HG03095 (cell line): Measurements from ENCODE around the gene ELFN1.

Experiments used
- ATAC-seq: cut with Tn5 transposase; IDR thresholded peaks from one replicate; pipeline ENCODE4 v1.9.1; 2021; ENCODE audit warnings: moderate library complexity; ENCODE audit not compliant: unreplicated experiment

ELFN1 gene

GRCh38 chr7:1723254-1723653 is 53.2 kb downstream of the ELFN1 start:
- no peak for ATAC-seq

GRCh38 chr7:1724118-1724910 is 54.2 kb downstream of the ELFN1 start:
- no peak for ATAC-seq

- no peak for ATAC-seq
Observed at GRCh38 chr7:1725199-1725690, 55.2 kb downstream of the ELFN1 start.

GRCh38 chr7:1725766-1726630 is 55.9 kb downstream of the ELFN1 start:
- ATAC-seq: no peak

GRCh38 chr7:1727079-1727478 is 57.0 kb downstream of the ELFN1 start:
- no peak for ATAC-seq

GRCh38 chr7:1727812-1728570 is 57.9 kb downstream of the ELFN1 start:
- no peak for ATAC-seq

- no peak for ATAC-seq
Observed at GRCh38 chr7:1729183-1729582, 59.1 kb downstream of the ELFN1 start.

- no peak for ATAC-seq
Observed at GRCh38 chr7:1729773-1730172, 59.7 kb downstream of the ELFN1 start.

GRCh38 chr7:1732072-1732471 is 62.0 kb downstream of the ELFN1 start:
- ATAC-seq: no peak

- no peak for ATAC-seq
Observed at GRCh38 chr7:1732645-1733044, 62.6 kb downstream of the ELFN1 start.

GRCh38 chr7:1733206-1733907 is 63.3 kb downstream of the ELFN1 start:
- ATAC-seq: no peak

GRCh38 chr7:1733908-1734730 is 64.0 kb downstream of the ELFN1 start:
- no peak for ATAC-seq

- no peak for ATAC-seq
Observed at GRCh38 chr7:1735262-1735661, 65.2 kb downstream of the ELFN1 start.

- no peak for ATAC-seq
Observed at GRCh38 chr7:1735806-1736483, 65.9 kb downstream of the ELFN1 start.

GRCh38 chr7:1736484-1736817 is 66.4 kb downstream of the ELFN1 start:
- ATAC-seq: no peak

GRCh38 chr7:1736830-1737229 is 66.8 kb downstream of the ELFN1 start:
- ATAC-seq: no peak

GRCh38 chr7:1737523-1737922 is 67.4 kb downstream of the ELFN1 start:
- no peak for ATAC-seq

- no peak for ATAC-seq
Observed at GRCh38 chr7:1737956-1738355, 67.9 kb downstream of the ELFN1 start.

GRCh38 chr7:1738511-1738910 is 68.4 kb downstream of the ELFN1 start:
- ATAC-seq: no peak
